Renal pelvis (tissue), 12 donors: ENCODE results near the gene LTA4H. TPM values are rescaled to one million over a fixed set of nuclear protein-coding genes. Genes with fewer than 3 reads are reported as not detected.
"Not testable (repeated sequence)": the region's sequence is repeated elsewhere in the genome, so short reads cannot be mapped to it uniquely, and the experiment has no call there.

ENCODE experiments used
- DNase-seq: peaks from one replicate; pipeline ENCODE4 v3.0.0-alpha.2; 2013
- long read RNA-seq, 16 experiments: transcript quantifications; one replicate each; lab custom pipeline, GENCODE V29; 2026
- polyA plus RNA-seq, 3 donors: library from polyadenylated mRNA; unstranded; fragments of 120-200 nt; gene quantifications; one replicate each; pipeline ENCODE4 v1.2.1, GENCODE V29; 2013; ENCODE audit not compliant: insufficient read length in 3 of 3

LTA4H gene
- polyA plus RNA-seq: 100 to 1,000 TPM; 115 to 130 (median 123) TPM
- long read RNA-seq, donor 1, transcript LTA4H-201 (19 exons, 2,139 nt): major isoform, 27 of 34 reads
- long read RNA-seq, donor 1, partial matches to known transcripts: 0 of 34 reads
- long read RNA-seq, donor 1, other reads (novel, unspliced or antisense): 7 of 34 reads
- long read RNA-seq, donor 2, transcript LTA4H-201 (19 exons, 2,139 nt): major isoform, 33 of 49 reads
- long read RNA-seq, donor 2, partial matches to known transcripts: 7 of 49 reads
- long read RNA-seq, donor 2, other reads (novel, unspliced or antisense): 9 of 49 reads
- long read RNA-seq, donor 3, transcript LTA4H-201 (19 exons, 2,139 nt): major isoform, 26 of 38 reads
- long read RNA-seq, donor 3, partial matches to known transcripts: 6 of 38 reads
- long read RNA-seq, donor 3, other reads (novel, unspliced or antisense): 6 of 38 reads
- long read RNA-seq, donor 4, transcript LTA4H-201 (19 exons, 2,139 nt): major isoform, 14 of 20 reads
- long read RNA-seq, donor 4, partial matches to known transcripts: 0 of 20 reads
- long read RNA-seq, donor 4, other reads (novel, unspliced or antisense): 6 of 20 reads
- long read RNA-seq, donor 5, transcript LTA4H-201 (19 exons, 2,139 nt): major isoform, 11 of 16 reads
- long read RNA-seq, donor 5, partial matches to known transcripts: 0 of 16 reads
- long read RNA-seq, donor 5, other reads (novel, unspliced or antisense): 5 of 16 reads
- long read RNA-seq, donor 6, transcript LTA4H-201 (19 exons, 2,139 nt): major isoform, 21 of 27 reads
- long read RNA-seq, donor 6, partial matches to known transcripts: 0 of 27 reads
- long read RNA-seq, donor 6, other reads (novel, unspliced or antisense): 6 of 27 reads
- long read RNA-seq, donor 7, transcript LTA4H-201 (19 exons, 2,139 nt): major isoform, 20 of 46 reads
- long read RNA-seq, donor 7, partial matches to known transcripts: 13 of 46 reads
- long read RNA-seq, donor 7, other reads (novel, unspliced or antisense): 13 of 46 reads
- long read RNA-seq, donor 8, transcript LTA4H-201 (19 exons, 2,139 nt): major isoform, 5 of 5 reads
- long read RNA-seq, donor 8, partial matches to known transcripts: 0 of 5 reads
- long read RNA-seq, donor 8, other reads (novel, unspliced or antisense): 0 of 5 reads
- long read RNA-seq, donor 9, transcript LTA4H-201 (19 exons, 2,139 nt): major isoform, 42 of 68 reads
- long read RNA-seq, donor 9, partial matches to known transcripts: 8 of 68 reads
- long read RNA-seq, donor 9, other reads (novel, unspliced or antisense): 18 of 68 reads
- long read RNA-seq, donor 10, transcript LTA4H-201 (19 exons, 2,139 nt): major isoform, 20 of 51 reads
- long read RNA-seq, donor 10, partial matches to known transcripts: 25 of 51 reads
- long read RNA-seq, donor 10, other reads (novel, unspliced or antisense): 6 of 51 reads
- long read RNA-seq, donor 11, transcript LTA4H-201 (19 exons, 2,139 nt): major isoform, 8 of 21 reads
- long read RNA-seq, donor 11, partial matches to known transcripts: 6 of 21 reads
- long read RNA-seq, donor 11, other reads (novel, unspliced or antisense): 7 of 21 reads
- long read RNA-seq, donor 12, transcript LTA4H-201 (19 exons, 2,139 nt): major isoform, 21 of 36 reads
- long read RNA-seq, donor 12, partial matches to known transcripts: 0 of 36 reads
- long read RNA-seq, donor 12, other reads (novel, unspliced or antisense): 15 of 36 reads
- long read RNA-seq, donor 13, transcript LTA4H-201 (19 exons, 2,139 nt): major isoform, 10 of 15 reads
- long read RNA-seq, donor 13, partial matches to known transcripts: 0 of 15 reads
- long read RNA-seq, donor 13, other reads (novel, unspliced or antisense): 5 of 15 reads
- long read RNA-seq, donor 14: 0 reads
- long read RNA-seq, donor 15, transcript LTA4H-201 (19 exons, 2,139 nt): major isoform, 26 of 49 reads
- long read RNA-seq, donor 15, partial matches to known transcripts: 0 of 49 reads
- long read RNA-seq, donor 15, other reads (novel, unspliced or antisense): 23 of 49 reads
- long read RNA-seq, donor 16, transcript LTA4H-201 (19 exons, 2,139 nt): major isoform, 30 of 47 reads
- long read RNA-seq, donor 16, partial matches to known transcripts: 5 of 47 reads
- long read RNA-seq, donor 16, other reads (novel, unspliced or antisense): 12 of 47 reads

- DNase-seq: peak; percentile 99
Measured at GRCh38 chr12:96035283-96036236, at the start of gene LTA4H. Gene LTA4H, minus strand, starts transcription at chr12:96035587. Its CDS starts 68 bp downstream, at chr12:96035519.

DNA sequence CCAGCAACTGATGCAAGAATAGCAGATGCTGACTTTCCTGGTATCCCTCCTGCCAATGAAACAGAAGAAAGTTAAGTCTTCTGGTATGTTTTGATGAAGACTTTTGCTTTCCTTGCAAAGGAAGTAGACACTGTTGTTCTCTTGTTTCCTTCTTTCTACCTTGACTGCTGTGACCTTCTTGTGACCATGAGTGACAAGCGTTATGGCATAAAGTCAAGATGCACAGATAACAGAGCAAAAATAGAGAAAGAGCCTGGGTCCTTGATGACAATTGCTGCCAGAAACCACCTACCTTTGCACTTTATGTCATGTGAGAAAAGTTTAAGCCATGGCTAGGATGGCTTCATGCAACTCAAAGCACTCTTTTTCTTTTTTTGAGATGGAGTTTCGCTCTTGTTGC is 49.2 kb upstream of the LTA4H start:
- DNase-seq: no peak

DNA sequence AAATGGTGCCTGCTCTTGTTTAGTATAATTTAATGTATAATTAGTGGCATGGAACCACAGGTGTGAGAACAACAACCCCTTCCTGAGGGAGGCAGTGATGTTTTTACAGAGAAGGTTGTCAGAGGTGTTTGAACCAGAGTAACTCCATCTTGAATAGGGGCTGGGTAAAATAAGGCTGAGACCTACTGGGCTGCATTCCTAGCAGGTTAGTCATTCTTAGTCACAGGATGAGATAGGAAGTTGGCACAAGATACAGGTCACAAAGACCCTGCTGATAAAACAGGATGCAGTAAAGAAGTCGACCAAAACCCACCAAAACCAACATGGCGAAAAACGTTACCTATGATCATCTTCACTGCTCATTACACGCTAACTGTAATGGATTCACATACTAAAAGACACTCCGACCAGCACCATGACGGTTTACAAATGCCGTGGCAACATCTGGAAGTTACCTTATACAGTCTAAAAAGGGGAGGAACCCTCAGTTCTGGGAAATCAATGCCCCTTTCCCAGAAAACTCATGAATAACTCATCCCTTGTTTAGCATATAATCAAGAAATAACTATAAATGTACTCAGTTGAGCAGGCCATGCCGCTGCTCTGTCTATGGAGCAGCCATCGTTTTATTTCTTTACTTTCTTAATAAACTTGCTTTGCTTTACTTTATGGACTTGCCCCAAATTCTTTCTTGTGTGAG is 47.8 kb upstream of the LTA4H start:
- no peak for DNase-seq

GRCh38 chr12:96081596-96081995 is 46.2 kb upstream of the LTA4H start:
- DNase-seq: no peak

DNA sequence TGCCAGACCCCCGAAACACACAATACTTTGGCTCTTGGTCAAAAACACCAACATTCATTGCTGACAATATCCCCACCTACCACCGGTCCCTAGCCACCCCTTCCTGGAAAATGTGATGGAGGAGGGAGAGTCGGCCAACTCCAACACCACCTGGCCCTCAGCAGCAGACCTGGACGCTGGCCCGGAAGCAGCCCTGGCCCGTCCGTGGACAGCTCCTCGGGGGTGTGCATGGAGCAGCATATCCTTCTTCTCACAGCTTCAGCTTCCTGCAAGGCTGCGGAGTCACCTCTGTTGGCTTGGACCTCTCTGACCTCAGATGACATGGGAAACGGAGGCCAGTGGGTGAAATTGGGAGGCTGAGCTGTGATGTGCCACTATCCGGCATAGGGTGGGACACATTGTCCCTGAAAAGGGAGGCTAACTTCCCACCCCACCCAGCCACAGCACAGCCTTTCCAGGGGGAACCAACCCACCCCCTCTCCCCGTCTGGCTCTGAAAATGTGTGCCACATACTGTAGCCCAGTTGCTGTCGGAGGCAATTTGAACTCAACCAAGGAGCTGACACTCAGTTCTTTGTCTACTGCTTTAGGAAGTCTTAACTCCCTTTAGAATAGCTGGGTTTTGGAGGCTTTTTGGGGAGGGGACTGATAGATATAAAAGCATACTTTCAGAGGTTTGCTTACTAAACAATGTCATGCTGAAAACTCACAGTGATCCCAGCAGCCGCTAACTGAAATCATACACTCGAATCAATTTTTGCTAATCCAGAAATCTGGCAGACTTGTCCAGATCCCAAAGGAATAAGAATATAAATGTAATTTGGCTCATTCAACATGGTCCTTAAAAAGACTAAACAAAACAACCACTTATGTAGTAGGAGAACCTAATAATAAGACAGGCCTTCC is 43.1 kb upstream of the LTA4H start:
- DNase-seq: no peak

DNA sequence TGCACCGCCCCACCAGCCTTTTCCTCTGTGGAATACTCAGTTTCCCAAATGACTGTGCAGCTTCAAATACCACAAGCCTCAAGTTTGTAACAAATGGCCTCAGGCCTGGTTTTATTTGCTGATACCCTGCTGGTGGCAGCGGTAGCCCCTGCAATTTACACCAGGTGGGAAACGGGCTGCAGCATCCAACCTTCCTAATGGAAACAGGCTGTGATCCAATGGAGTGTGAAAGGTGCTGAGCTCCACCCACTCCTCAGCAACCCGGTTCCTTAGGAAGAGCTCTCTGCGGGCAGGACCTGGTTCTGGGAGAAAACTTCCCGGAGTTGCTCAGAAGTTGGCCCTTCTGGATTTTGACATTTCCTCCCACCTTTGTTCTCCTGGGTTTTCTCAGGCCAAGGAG is 41.7 kb upstream of the LTA4H start:
- DNase-seq: no peak

DNA sequence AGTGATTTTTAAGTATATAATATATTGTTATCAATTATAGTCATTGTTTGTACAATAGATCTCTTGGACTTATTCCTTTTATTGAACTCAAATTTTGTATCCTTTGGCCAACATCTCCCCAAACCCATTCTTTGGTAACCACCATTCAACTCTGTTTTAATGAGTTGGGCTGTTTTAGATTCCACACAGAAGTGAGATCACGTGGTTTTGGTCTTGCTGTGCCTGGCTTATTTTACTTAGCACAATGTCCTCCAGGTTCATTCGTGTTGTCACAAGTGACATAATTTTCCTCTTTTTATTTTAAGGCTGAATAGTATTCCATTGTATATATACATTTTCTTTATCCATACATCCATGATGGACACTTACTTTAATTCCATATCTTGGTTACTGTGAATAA is 40.2 kb upstream of the LTA4H start:
- no peak for DNase-seq

- DNase-seq: no peak
Measured at GRCh38 chr12:96073346-96074330, 38.3 kb upstream of the LTA4H start.

DNA sequence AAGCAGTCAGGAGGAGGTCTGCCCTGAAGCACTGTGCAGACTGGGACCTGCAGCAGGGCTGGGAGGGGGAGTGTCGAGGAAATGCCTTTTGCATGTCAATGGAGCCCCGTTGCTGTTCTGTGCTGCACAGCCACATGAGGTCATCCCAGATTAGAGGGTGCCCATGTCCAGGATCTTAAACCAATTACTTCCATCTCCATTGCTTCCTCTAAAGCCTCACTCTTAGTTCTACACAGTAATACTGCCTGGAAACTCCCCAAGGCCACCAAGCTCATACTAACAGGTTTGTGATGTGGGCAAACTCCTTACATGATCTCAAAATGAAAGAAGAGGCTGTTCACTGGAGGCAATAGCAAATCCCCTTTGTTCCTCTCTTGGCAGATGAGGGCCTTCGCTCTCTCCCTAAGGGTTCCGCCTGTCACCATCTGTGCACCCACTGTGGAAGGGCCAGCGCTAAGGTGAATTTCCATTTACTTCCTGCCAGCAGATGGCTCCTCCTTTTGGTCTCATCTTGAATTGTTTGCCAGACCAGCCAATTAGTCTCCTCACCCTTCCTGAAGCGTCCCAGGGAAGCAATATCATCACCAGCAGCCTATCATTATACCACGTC is 35.4 kb upstream of the LTA4H start:
- DNase-seq: no peak

- DNase-seq: no peak
Measured at GRCh38 chr12:96069511-96070231, 34.3 kb upstream of the LTA4H start.

DNA sequence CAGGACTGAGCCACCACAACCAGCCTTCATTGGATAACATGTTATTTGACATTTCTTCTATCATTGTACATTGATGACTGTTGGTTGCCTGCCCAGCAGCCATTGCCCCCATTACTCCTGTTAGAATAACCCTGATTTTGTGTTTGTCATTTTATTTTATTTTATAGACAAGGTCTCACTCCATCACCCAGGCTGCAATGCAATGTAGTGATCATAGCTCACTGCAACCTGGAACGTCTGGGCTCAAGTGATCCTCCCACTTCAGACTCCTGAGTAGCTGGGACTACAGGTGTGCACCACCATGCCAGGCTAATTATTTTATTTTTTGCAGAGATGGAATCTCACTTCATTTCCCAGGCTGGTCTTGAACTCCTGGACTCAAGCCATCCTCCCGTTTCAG is 33.2 kb upstream of the LTA4H start:
- DNase-seq: no peak

DNA sequence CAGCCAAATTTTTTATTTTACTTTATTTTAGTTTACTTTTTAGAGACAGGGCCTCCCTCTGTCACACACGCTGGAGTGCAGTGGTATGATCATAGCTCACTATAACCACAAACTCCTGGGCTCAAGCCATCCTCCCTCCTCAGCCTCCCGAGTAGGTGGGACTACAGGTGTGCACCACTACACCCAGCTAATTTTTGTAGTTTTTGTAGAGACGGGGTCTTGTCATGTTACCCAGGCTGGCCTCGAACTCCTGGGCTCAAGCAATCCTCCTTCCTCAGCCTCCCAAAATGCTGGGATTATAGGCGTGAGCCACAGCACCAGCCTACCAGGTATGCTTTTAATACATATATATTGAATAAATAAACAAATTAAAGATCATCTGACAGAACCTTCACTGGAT is 32.7 kb upstream of the LTA4H start:
- DNase-seq: no peak

DNA sequence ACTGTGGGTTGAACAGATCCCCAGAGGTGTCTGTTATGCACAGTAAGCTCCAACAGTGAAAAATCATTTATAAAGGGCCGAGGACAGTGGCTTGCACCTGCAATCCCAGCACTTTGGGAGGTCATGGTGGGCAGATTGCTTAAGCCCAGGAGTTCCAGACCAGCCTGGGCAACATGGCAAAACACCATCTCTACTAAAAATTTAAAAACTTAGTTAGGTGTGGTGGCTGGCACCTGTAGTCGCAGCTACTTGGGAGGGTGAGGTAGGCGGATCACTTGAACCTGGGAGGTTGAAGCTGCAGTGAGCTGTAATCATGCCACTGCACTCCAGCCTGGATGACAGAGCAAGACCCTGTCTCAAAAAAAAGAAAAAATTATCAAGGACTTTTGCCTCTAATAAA is 30.4 kb upstream of the LTA4H start:
- not testable (repeated sequence) for DNase-seq

DNA sequence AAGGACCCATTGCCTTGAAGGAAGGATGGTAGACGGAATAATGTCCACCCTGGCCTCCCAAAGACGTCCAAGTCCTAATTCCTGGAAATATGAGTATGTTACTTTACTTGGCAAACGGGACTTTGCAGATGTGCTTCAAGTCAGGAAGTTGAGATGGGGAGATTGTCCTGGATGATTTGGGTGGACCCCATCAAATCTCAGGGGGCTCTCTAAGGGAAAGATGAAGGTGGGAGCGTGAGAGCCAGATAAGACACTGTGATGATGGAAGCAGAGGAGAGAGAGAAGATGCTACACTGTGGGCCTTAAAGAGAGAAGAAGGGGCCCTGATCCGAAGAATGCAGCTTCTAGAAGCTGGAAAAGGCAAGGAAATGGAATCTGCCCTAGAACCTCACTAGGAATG is 29.6 kb upstream of the LTA4H start:
- DNase-seq: no peak

GRCh38 chr12:96064271-96064670 is 28.9 kb upstream of the LTA4H start:
- DNase-seq: no peak
